NB4 (cell line): ENCODE measurements around the gene CLSTN2.

Source experiments
- MYC ChIP-seq: IDR thresholded peaks from 2 replicates; pipeline ENCODE4 v1.6.1; 2011; ENCODE audit warnings: low read depth, low read length
- POLR2A ChIP-seq: IDR thresholded peaks from 2 replicates; pipeline ENCODE4 v1.6.1; 2011; ENCODE audit warnings: mild to moderate bottlenecking; ENCODE audit not compliant: insufficient read length; ENCODE audit errors: extremely low read depth
- TF ChIP-seq, protein P1 (sequence below): IDR thresholded peaks from one replicate; pipeline ENCODE4 v1.5.1; 2012; ENCODE audit warnings: low read depth, low read length

DNA sequence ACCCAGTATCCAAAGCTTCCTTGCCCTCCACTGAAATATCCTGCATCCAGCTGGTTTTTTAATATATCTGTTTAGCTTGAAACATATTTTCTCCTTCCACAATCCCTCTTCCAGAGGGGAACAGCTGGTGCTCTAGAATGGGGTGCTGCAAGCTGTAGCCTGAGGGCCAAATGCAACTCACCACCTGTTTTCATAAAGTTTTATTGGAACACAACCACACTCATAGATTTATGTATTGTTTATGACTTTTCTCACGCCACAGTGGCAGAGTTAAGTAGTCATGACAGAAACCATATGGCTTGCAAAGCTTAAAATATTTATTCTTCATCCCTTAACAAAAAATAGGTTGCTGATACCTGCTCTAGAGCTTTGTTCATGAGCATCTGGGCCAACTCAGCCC lies 298.7 kb downstream of the CLSTN2 start:
- TF ChIP-seq POLR2A: no peak
- TF ChIP-seq MYC: no peak
- TF ChIP-seq, protein P1, sequence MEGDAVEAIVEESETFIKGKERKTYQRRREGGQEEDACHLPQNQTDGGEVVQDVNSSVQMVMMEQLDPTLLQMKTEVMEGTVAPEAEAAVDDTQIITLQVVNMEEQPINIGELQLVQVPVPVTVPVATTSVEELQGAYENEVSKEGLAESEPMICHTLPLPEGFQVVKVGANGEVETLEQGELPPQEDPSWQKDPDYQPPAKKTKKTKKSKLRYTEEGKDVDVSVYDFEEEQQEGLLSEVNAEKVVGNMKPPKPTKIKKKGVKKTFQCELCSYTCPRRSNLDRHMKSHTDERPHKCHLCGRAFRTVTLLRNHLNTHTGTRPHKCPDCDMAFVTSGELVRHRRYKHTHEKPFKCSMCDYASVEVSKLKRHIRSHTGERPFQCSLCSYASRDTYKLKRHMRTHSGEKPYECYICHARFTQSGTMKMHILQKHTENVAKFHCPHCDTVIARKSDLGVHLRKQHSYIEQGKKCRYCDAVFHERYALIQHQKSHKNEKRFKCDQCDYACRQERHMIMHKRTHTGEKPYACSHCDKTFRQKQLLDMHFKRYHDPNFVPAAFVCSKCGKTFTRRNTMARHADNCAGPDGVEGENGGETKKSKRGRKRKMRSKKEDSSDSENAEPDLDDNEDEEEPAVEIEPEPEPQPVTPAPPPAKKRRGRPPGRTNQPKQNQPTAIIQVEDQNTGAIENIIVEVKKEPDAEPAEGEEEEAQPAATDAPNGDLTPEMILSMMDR: no peak
